HG03025 (cell line): ENCODE measurements around the gene PRIMPOL.

Experiments used
- ATAC-seq: cut with Tn5 transposase; IDR thresholded peaks from one replicate; pipeline ENCODE4 v1.9.1; 2021; ENCODE audit warnings: mild to moderate bottlenecking, moderate library complexity; ENCODE audit not compliant: unreplicated experiment, low FRiP score

Gene PRIMPOL

GRCh38 chr4:184664445-184665210, 15.1 kb downstream of the PRIMPOL start:
- ATAC-seq, result no peak

GRCh38 chr4:184666670-184667069, 17.1 kb downstream of the PRIMPOL start:
- no peak for ATAC-seq

GRCh38 chr4:184668096-184668495, 18.6 kb downstream of the PRIMPOL start:
- no peak for ATAC-seq

GRCh38 chr4:184668511-184669114, 19.1 kb downstream of the PRIMPOL start:
- ATAC-seq, result no peak

- ATAC-seq, result no peak
Measured at GRCh38 chr4:184669251-184669650, 19.7 kb downstream of the PRIMPOL start.

- ATAC-seq, result no peak
Measured at GRCh38 chr4:184671101-184671500, 21.6 kb downstream of the PRIMPOL start.

- ATAC-seq, result no peak
Measured at GRCh38 chr4:184672741-184673140, 23.2 kb downstream of the PRIMPOL start.

- no peak for ATAC-seq
Measured at GRCh38 chr4:184674011-184674410, 24.5 kb downstream of the PRIMPOL start.

- ATAC-seq, result no peak
Measured at GRCh38 chr4:184675018-184675417, 25.5 kb downstream of the PRIMPOL start.

- no peak for ATAC-seq
Measured at GRCh38 chr4:184675821-184676492, 26.4 kb downstream of the PRIMPOL start.

- no peak for ATAC-seq
Measured at GRCh38 chr4:184680698-184681097, 31.2 kb downstream of the PRIMPOL start.

- ATAC-seq, result no peak
Measured at GRCh38 chr4:184681916-184682315, 32.4 kb downstream of the PRIMPOL start.

GRCh38 chr4:184684491-184685189, 35.1 kb downstream of the PRIMPOL start:
- ATAC-seq, result no peak

- no peak for ATAC-seq
Measured at GRCh38 chr4:184688005-184688404, 38.5 kb downstream of the PRIMPOL start.

GRCh38 chr4:184688447-184688846, 38.9 kb downstream of the PRIMPOL start:
- ATAC-seq, result no peak

GRCh38 chr4:184689681-184690080, 40.1 kb downstream of the PRIMPOL start:
- ATAC-seq, result no peak

GRCh38 chr4:184693056-184693455, 43.5 kb downstream of the PRIMPOL start:
- no peak for ATAC-seq

- no peak for ATAC-seq
Measured at GRCh38 chr4:184694412-184694956, 44.9 kb downstream of the PRIMPOL start.

GRCh38 chr4:184695178-184695896, 45.8 kb downstream of the PRIMPOL start:
- ATAC-seq, result no peak

GRCh38 chr4:184697956-184698355, 48.4 kb downstream of the PRIMPOL start:
- no peak for ATAC-seq
